Spleen (tissue), 11 donors: ENCODE data around the gene ANO3. TPM values are rescaled to one million over a fixed set of nuclear protein-coding genes. Genes with fewer than 3 reads are reported as not detected.

Experiments
- DNase-seq: peaks from one replicate; pipeline ENCODE4 v3.0.0-alpha.2; 2020
- H3K27ac ChIP-seq, 8 donors: fragments of 200-600 bp; sonication (generic) in 7 of 8; 1 replicate in 4 of 8; 2 replicates in 4 of 8; pipeline versions ENCODE4 v1.5.0 to v1.8.0; 2016 to 2021; ENCODE audit warnings: inconsistent platforms in 4 of 8, mild to moderate bottlenecking in 4 of 8, moderate library complexity in 1 of 8
- H3K27me3 ChIP-seq, 7 donors: fragments of 200-600 bp; sonication (generic) in 6 of 7; replicated peaks in 1 of 7; 1 replicate in 4 of 7; 2 replicates in 3 of 7; pipeline versions ENCODE4 v1.5.0 to v1.8.0; 2016 to 2021; ENCODE audit warnings: inconsistent platforms in 3 of 7, mild to moderate bottlenecking in 1 of 7
- H3K36me3 ChIP-seq, 6 donors: fragments of 200-600 bp; sonication (generic) in 5 of 6; 1 replicate in 4 of 6; 2 replicates in 2 of 6; pipeline versions ENCODE4 v1.5.0 to v1.8.0; 2016 to 2021; ENCODE audit warnings: inconsistent platforms in 2 of 6
- H3K4me1 ChIP-seq, 6 donors: fragments of 200-600 bp; sonication (generic) in 5 of 6; 1 replicate in 3 of 6; 2 replicates in 3 of 6; pipeline versions ENCODE4 v1.5.0 to v1.8.0; 2016 to 2021; ENCODE audit warnings: inconsistent platforms in 3 of 6
- H3K4me3 ChIP-seq, 8 donors: fragments of 200-600 bp; sonication (generic) in 7 of 8; 1 replicate in 4 of 8; 2 replicates in 4 of 8; pipeline versions ENCODE4 v1.5.0 to v1.8.0; 2016 to 2021; ENCODE audit warnings: inconsistent platforms in 4 of 8, mild to moderate bottlenecking in 4 of 8, moderate library complexity in 2 of 8
- H3K9me3 ChIP-seq, 8 donors: fragments of 200-600 bp; sonication (generic) in 7 of 8; 1 replicate in 4 of 8; 2 replicates in 4 of 8; pipeline versions ENCODE4 v1.5.0 to v1.8.0; 2016 to 2021; ENCODE audit warnings: inconsistent platforms in 4 of 8
- CTCF ChIP-seq, 11 experiments: fragments of 200-600 bp in 7 of 11; fragments of 450-650 bp in 4 of 11; sonication (generic) in 4 of 11; IDR thresholded peaks in 8 of 11; conservative IDR thresholded peaks in 3 of 11; 1 replicate in 7 of 11; 2 replicates in 4 of 11; pipeline versions ENCODE4 v1.4.0 to v1.8.0; 2016 to 2021; ENCODE audit warnings: antibody characterized with exemption in 11 of 11, inconsistent platforms in 4 of 11, mild to moderate bottlenecking in 1 of 11
- POLR2A ChIP-seq, 3 donors: fragments of 450-650 bp; IDR thresholded peaks; one replicate each; pipeline ENCODE4 v1.5.1; 2017; ENCODE audit warnings: antibody characterized with exemption in 3 of 3, mild to moderate bottlenecking in 1 of 3
- POLR2AphosphoS5 ChIP-seq, 3 donors: sonication (generic); formaldehyde crosslinking; IDR thresholded peaks; one replicate each; pipeline ENCODE4 v1.5.1; 2017; ENCODE audit warnings: antibody characterized with exemption in 3 of 3
- WGBS, 5 donors: extraction: QIAGEN DNeasy Blood & Tissue Kit in 3 of 5; methylation state at CpG; one replicate each; pipeline versions ENCODE4 v1.1.5 to v1.1.7; 2013 to 2018; 5-methylcytosine and 5-hydroxymethylcytosine counted together
- intact Hi-C: fragments of 100-400 bp; cut with DNase I; formaldehyde crosslinking; loops from one replicate; pipeline ENCODE4 v1.15.0; 2023; ENCODE audit warnings: low total_unique reads
- polyA plus RNA-seq, 3 donors: library from polyadenylated mRNA; stranded (reverse); fragments of 200-250 nt; gene quantifications; one replicate each; pipeline ENCODE4 v1.2.1, GENCODE V29; 2013
- total RNA-seq, 7 donors: library from RNA; depleted of rRNA in 3 of 7; stranded (reverse); fragments of >200 nt in 3 of 7; fragmentation: NEBNext Ultra II Directional in 4 of 7; extraction: Animal tissue kit (Norgen Biotek cat#: 25700) in 4 of 7; gene quantifications; one replicate each; pipeline versions ENCODE4 v1.1.0 to v1.2.1, GENCODE V29; 2016 to 2021
- donor health status: healthy with polysubstance abuse.
- donor health status: DM: no; HTN: no; CAD: no; lungs with moderate emphysema.
- donor health status: DM: no; HTN: no; CAD: no.
- donor health status: Bipolar disorder and iron deficiency.
- donor health status: healthy.
- donor health status: DM: no; HTN: no; CAD: no.
- donor health status: DM: yes; HTN: yes; CAD: no.

Gene ANO3
- total and polyA plus RNA-seq, 10 donors, result 0.03 to 2.6 (median 0.26) TPM; not detected in 4

GRCh38 chr11:26418386-26418912, 86.5 kb downstream of the ANO3 start:
- WGBS, 5 donors, result 92 to 97% (median 93%) methylated on average over 6 of the region's 6 CpGs

GRCh38 chr11:26420331-26420730, 88.4 kb downstream of the ANO3 start:
- Histone ChIP-seq H3K4me3 (no peak overlapping the region), H3K27me3 (no peaks in the 10 kb centered on the region), H3K27ac (no peak overlapping the region), H3K4me1 (no peaks in the 10 kb centered on the region), H3K36me3 (no peaks in the 10 kb centered on the region), H3K9me3 (peaks cover 0 to 5% (median 0%) of the 10 kb centered on the region in 8 donors)
- WGBS, 5 donors, result 10 to 30% (median 16%) methylated on average over 1 of the region's 1 CpG
- no peak for DNase-seq
- intact Hi-C loops, result no loop called here
- TF ChIP-seq CTCF (IDR thresholded peaks at IDR 0.05 in 8 of 11, conservative IDR thresholded peaks at IDR 0.05 in 3 of 11) (no peak), POLR2AphosphoS5 (IDR thresholded peaks at IDR 0.05) (no peak), POLR2A (IDR thresholded peaks at IDR 0.05) (no peak)

More at GRCh38 chr11:26418386-26418912, 86.5 kb downstream of the ANO3 start:
- no peak for DNase-seq
- intact Hi-C loops, result no loop called here
- Histone ChIP-seq H3K27ac (no peak overlapping the region), H3K4me3 (no peak overlapping the region), H3K9me3 (peaks cover 0 to 5% (median 0%) of the 10 kb centered on the region in 8 donors), H3K4me1 (no peaks in the 10 kb centered on the region), H3K27me3 (no peaks in the 10 kb centered on the region), H3K36me3 (no peaks in the 10 kb centered on the region)
- TF ChIP-seq POLR2AphosphoS5 (IDR thresholded peaks at IDR 0.05), result no peak
- TF ChIP-seq CTCF (IDR thresholded peaks at IDR 0.05 in 8 of 11, conservative IDR thresholded peaks at IDR 0.05 in 3 of 11), result no peak
- no peak for TF ChIP-seq POLR2A (IDR thresholded peaks at IDR 0.05)

GRCh38 chr11:26424255-26424654, 92.3 kb downstream of the ANO3 start:
- no peak overlapping the region for H3K27ac ChIP-seq
- no peak for TF ChIP-seq POLR2A (IDR thresholded peaks at IDR 0.05)
- no peak for TF ChIP-seq POLR2AphosphoS5 (IDR thresholded peaks at IDR 0.05)
- no peak for TF ChIP-seq CTCF (IDR thresholded peaks at IDR 0.05 in 8 of 11, conservative IDR thresholded peaks at IDR 0.05 in 3 of 11)
- intact Hi-C loops, result no loop called here
- DNase-seq, result no peak
- no peak overlapping the region for H3K4me3 ChIP-seq
- no peaks in the 10 kb centered on the region for H3K27me3 ChIP-seq
- H3K4me1 ChIP-seq, result no peaks in the 10 kb centered on the region
- no peaks in the 10 kb centered on the region for H3K36me3 ChIP-seq
- no peaks in the 10 kb centered on the region for H3K9me3 ChIP-seq
- WGBS, 5 donors, result 0 to 40% (median 0%) methylated on average over 1 of the region's 1 CpG

- no peak overlapping the region for H3K27ac ChIP-seq
- no peaks in the 10 kb centered on the region for H3K27me3 ChIP-seq
- TF ChIP-seq CTCF (IDR thresholded peaks at IDR 0.05 in 8 of 11, conservative IDR thresholded peaks at IDR 0.05 in 3 of 11) (no peak), POLR2AphosphoS5 (IDR thresholded peaks at IDR 0.05) (no peak), POLR2A (IDR thresholded peaks at IDR 0.05) (no peak)
- intact Hi-C loops, result no loop called here
- no peaks in the 10 kb centered on the region for H3K4me1 ChIP-seq
- no peak overlapping the region for H3K4me3 ChIP-seq
- WGBS, 5 donors, result 81 to 89% (median 89%) methylated on average over 5 of the region's 5 CpGs
- H3K36me3 ChIP-seq, result no peaks in the 10 kb centered on the region
- DNase-seq, result no peak
- H3K9me3 ChIP-seq, result peaks cover 0 to 8% (median 0%) of the 10 kb centered on the region in 8 donors
Measured at GRCh38 chr11:26439854-26440253, 107.9 kb downstream of the ANO3 start.
